ENCODE measurements around the gene OLA1. TPM values are rescaled to one million over a fixed set of nuclear protein-coding genes. Genes with fewer than 3 reads are reported as not detected.

OLA1 gene
- total RNA-seq, 1 donor from 2014 or later: 118 TPM

- DNase-seq (ENCODE audit: low spot score, unreplicated experiment): no peak
- H3K9me3 Mint-ChIP-seq (ENCODE audit: low read depth): no peaks in the 10 kb centered on the region
- H3K4me3 Mint-ChIP-seq (ENCODE audit: low read depth): no peak overlapping the region
- no peak for TF ChIP-seq CTCF (IDR thresholded peaks at IDR 0.05; ENCODE audit: unreplicated experiment)
- H3K27me3 Mint-ChIP-seq: no peaks in the 10 kb centered on the region
- H3K27ac Mint-ChIP-seq: no peak overlapping the region
- H3K36me3 Mint-ChIP-seq (ENCODE audit: insufficient read depth): peaks cover 1% of the 10 kb centered on the region
- H3K4me1 Mint-ChIP-seq (ENCODE audit: low read depth): peaks cover 5% of the 10 kb centered on the region
Measured at GRCh38 chr2:174149530-174149929, 98.8 kb downstream of the OLA1 start.

DNA sequence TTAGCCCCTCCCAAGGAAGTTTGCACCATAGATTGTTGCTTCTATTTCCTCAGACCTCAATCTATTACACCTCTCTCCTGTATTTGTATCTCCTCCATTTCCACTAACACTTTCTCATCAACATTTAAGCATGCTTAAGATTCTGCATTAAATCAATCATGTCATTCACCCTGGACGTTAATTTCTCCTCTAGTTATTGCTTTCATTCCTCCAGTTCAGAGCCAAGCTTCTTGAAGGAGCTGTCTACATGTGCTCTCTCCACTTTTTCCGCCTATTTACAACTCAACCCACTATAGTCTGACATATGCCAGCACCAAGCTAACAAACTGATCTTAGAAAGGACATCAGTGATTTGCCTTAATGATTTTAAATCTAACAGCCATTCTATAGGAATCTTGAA is 99.5 kb downstream of the OLA1 start:
- Mint-ChIP-seq H3K4me3 (ENCODE audit: low read depth) (no peak overlapping the region), H3K27me3 (no peaks in the 10 kb centered on the region), H3K4me1 (ENCODE audit: low read depth) (peaks cover 1% of the 10 kb centered on the region), H3K36me3 (ENCODE audit: insufficient read depth) (peaks cover 1% of the 10 kb centered on the region), H3K9me3 (ENCODE audit: low read depth) (no peaks in the 10 kb centered on the region), H3K27ac (no peak overlapping the region)
- no peak for DNase-seq (ENCODE audit: low spot score, unreplicated experiment)
- TF ChIP-seq CTCF (IDR thresholded peaks at IDR 0.05; ENCODE audit: unreplicated experiment): no peak

DNA sequence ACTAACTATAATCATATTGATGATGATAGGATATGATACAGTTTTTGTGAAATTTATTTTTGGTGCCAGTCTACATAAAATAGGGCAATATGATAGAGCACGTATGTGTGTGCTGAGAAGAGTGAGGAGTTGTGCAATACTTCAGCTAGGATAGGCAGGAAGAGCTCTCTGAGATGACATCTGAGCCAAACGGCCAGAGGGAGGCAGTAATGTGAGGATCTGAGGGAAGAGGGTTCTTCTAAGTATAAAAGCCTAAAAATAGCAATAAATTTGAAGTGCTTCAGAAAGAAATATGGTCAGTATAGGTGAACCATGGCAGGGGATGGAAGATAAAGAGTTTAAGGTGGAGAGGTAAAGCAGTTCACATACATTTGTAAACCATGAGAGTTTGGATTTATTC is 102.5 kb downstream of the OLA1 start:
- H3K36me3 Mint-ChIP-seq (ENCODE audit: insufficient read depth): peaks cover 2% of the 10 kb centered on the region
- TF ChIP-seq CTCF (IDR thresholded peaks at IDR 0.05; ENCODE audit: unreplicated experiment): no peak
- H3K4me1 Mint-ChIP-seq (ENCODE audit: low read depth): peaks cover 1% of the 10 kb centered on the region
- H3K27ac Mint-ChIP-seq: no peak overlapping the region
- no peak overlapping the region for H3K4me3 Mint-ChIP-seq (ENCODE audit: low read depth)
- H3K27me3 Mint-ChIP-seq: no peaks in the 10 kb centered on the region
- no peak for DNase-seq (ENCODE audit: low spot score, unreplicated experiment)
- H3K9me3 Mint-ChIP-seq (ENCODE audit: low read depth): no peaks in the 10 kb centered on the region

DNA sequence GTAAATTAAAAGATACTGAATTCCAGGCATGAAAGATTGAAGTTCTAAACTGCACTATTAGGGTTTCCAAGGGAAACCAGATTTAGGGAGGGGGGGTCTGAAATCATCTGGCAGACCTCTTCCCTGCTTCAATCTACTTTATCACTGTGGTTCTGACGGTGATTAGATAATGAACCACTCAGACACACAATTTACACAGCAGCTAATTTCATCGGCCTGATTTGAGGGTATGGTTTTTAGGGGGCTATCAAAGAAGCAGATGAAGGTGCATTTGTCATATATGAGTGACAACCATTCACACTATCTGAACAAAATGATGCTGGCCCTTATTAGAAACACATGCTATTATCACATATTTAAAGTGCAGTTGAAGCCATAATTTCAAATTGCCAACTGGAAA is 106.0 kb downstream of the OLA1 start:
- DNase-seq (ENCODE audit: low spot score, unreplicated experiment): no peak
- no peak overlapping the region for H3K27ac Mint-ChIP-seq
- no peaks in the 10 kb centered on the region for H3K27me3 Mint-ChIP-seq
- no peak overlapping the region for H3K4me3 Mint-ChIP-seq (ENCODE audit: low read depth)
- peaks cover 19% of the 10 kb centered on the region for H3K36me3 Mint-ChIP-seq (ENCODE audit: insufficient read depth)
- TF ChIP-seq CTCF (IDR thresholded peaks at IDR 0.05; ENCODE audit: unreplicated experiment): no peak
- peaks cover 1% of the 10 kb centered on the region for H3K4me1 Mint-ChIP-seq (ENCODE audit: low read depth)
- H3K9me3 Mint-ChIP-seq (ENCODE audit: low read depth): peaks cover 5% of the 10 kb centered on the region

- H3K4me3 Mint-ChIP-seq (ENCODE audit: low read depth): no peak overlapping the region
- H3K27me3 Mint-ChIP-seq: no peaks in the 10 kb centered on the region
- no peak for DNase-seq (ENCODE audit: low spot score, unreplicated experiment)
- H3K4me1 Mint-ChIP-seq (ENCODE audit: low read depth): no peaks in the 10 kb centered on the region
- no peak overlapping the region for H3K27ac Mint-ChIP-seq
- H3K36me3 Mint-ChIP-seq (ENCODE audit: insufficient read depth): peaks cover 36% of the 10 kb centered on the region
- H3K9me3 Mint-ChIP-seq (ENCODE audit: low read depth): peaks cover 12% of the 10 kb centered on the region
- peak; percentile 14 for TF ChIP-seq CTCF (IDR thresholded peaks at IDR 0.05; ENCODE audit: unreplicated experiment)
Measured at GRCh38 chr2:174138161-174138560, 110.2 kb downstream of the OLA1 start.
